NCI-H1048 (cell line): ENCODE measurements around the gene SENP1.
"Not testable (repeated sequence)": the region's sequence is repeated elsewhere in the genome, so short reads cannot be mapped to it uniquely, and the experiment has no call there.

Experiments
- DNase-seq: peaks from one replicate; lab custom pipeline; 2025; lab: John Stamatoyannopoulos, UW

SENP1 gene

DNA sequence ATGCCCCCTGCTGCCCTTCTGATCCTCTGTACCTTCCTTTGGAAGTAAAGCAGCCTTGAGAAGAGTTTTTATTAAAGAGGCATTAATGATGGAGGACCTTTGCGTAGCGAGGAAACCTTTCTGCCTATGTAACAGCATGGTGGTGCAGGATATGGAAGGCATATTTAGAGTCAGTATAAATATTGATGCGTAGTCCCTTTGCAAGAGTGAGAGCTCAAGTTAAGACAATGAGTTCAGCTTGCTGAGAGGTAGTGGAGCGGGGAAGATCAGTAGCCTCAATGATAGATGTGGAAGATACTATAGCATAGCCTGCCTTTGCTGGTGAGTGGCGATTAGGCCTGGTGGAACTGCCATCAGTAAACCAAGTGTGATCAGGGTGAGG lies 5.4 kb upstream of the SENP1 start:
- DNase-seq, result not testable (repeated sequence)

DNA sequence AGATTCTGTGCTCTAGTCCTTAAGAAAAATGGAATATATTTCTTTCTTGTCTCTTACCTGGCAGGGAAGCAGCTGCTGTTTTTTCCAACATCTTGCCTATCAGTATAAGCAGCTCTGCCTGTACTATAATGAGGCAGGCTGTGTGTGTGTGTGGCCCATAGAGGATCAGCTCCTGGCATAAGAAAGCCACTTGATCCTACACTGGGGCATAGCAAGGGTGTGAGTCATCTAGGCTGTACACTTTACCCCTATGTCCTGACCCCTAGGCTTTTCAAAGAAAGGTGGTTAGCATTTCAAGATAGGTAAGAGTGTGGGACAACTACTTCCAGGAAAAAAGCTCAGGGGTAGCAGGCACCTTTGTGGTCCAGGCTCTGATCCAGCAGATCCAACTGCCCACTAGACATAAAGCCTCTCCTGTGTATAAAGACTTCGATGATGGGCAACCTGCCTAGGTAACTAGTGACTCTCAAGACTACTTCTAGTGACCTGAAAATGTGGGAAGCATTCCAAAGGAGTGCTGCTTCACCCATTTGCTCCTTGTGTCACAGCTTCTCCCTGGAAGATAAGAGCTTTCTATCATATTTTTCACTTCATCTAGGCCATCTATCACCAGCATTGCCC lies 4.9 kb upstream of the SENP1 start:
- no peak for DNase-seq

DNA sequence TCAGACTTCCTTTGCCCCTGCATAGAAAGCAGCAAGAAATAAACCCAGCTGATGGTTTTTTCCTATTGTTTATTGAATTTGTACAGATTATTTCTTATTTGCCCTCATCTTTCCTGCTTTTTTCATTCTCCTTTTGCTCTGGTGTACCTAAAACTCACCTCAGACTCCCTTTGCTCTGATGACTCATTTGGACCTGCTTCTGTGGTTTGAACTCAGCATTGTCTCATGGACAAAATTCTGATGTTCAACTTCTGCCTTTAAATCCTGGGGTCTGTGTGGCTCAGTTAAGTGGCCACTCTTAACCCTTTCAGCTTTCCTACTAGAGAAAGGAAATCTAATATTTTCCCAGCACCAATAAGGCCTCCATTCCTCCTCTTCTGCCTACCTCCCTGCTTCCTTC lies 3.5 kb upstream of the SENP1 start:
- no peak for DNase-seq

- DNase-seq, result no peak
Measured at GRCh38 chr12:48106681-48107613, 1.1 kb upstream of the SENP1 start.

GRCh38 chr12:48105321-48105866 lies 485 bp downstream of the SENP1 start:
- no peak for DNase-seq

DNA sequence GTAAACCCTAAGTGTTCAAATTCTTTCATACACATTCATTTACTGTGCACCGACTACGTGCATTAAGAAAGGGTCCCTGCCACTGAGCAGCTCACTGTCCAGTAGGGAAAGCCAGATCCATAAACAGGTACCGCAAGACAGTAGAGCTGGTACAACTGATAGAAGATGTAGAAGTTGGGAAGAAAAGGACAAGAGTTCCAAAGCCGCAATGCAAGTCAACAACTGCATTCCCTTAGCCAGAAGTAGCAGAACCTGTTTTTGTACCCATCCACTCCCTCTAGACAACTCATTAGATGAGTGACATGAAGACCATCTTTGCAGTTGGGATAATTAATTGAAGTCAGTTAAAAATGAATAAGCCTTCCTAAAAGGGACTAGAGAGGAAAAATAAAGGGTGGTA lies 1.3 kb downstream of the SENP1 start:
- no peak for DNase-seq

GRCh38 chr12:48092611-48093010 lies 13.3 kb downstream of the SENP1 start:
- DNase-seq, result no peak

- DNase-seq, result no peak
Measured at GRCh38 chr12:48086327-48086726, 19.6 kb downstream of the SENP1 start.

DNA sequence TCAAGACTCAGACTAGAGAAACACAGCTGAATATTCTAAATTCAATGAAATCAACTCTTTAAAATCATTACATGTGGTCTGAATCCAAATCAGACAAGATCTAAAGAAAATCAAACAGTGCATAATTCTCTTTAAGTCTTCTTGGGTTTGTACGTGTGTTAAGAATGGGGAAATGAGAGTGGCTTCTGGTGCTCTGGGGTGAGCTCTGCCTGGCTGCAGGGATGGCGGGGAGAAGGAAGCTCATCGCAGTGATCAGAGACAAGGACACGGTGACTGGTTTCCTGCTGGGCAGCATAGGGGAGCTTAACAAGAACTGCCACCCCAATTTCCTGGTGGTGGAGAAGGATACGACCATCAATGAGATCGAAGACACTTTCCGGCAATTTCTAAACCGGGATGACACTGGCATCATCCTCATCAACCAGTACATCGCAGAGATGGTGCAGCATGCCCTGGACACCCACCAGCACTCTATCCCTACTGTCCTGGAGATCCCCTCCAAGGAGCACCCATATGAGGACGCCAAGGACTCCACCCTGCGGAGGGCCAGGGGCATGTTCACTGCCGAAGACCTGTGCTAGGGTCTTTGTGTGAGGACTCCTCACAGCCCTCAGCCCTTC lies 20.9 kb downstream of the SENP1 start:
- DNase-seq, result no peak

DNA sequence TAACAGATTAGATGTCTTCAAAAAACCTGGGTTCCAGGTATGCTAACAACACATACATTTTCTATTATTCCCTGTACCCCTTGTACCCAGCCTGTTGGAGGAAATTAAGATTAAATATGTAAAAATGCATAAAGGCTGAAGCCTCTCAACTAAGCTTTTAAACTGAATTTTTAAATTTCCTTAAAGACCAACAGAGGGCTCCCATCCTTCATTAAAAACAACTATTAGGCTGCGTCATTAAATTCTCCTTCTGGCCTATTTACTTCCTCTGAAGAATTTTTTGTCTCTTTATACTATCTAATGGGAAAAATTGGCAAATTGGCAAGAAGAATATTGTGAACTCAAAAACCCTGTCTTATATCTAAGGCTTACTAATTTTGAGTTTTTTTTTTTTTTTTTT lies 21.8 kb downstream of the SENP1 start:
- no peak for DNase-seq

GRCh38 chr12:48080821-48081220 lies 25.1 kb downstream of the SENP1 start:
- no peak for DNase-seq

DNA sequence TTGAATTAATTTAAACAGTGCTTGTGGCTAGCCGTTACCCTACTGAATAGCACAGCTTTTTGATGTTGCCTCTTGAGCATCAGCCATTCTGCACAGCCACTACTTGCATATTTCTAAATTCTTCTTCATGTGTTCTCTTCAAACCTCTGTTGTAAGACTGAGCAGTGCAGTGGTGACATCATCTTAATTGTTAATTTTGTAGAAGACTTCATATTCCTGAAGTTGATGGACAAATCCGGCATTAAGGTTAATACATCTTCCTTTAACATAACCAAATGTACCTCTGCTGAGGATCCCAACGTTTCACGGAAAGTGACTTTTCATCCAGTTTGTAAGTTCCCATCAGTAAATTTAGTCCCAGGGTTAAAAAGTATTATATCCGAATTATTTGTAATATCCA lies 25.6 kb downstream of the SENP1 start:
- DNase-seq, result no peak

DNA sequence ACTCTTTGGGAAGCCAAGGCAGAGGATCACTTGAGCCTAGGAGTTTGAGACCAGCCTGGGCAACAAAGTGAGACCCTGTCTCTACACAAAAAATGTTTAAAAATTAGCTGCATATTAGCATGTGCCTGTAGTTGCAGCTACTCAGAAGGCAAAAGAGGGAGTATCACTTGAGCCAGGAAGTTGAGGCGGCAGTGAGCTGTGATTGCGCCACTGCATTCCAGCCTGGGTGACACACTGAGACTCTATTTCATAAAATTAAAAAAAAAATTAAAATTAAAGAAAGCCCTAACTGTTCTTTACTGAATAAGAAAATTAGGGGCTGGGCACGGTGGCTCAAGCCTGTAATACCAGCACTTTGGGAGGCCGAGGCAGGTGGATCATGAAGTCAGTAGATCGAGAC lies 27.0 kb downstream of the SENP1 start:
- no peak for DNase-seq

DNA sequence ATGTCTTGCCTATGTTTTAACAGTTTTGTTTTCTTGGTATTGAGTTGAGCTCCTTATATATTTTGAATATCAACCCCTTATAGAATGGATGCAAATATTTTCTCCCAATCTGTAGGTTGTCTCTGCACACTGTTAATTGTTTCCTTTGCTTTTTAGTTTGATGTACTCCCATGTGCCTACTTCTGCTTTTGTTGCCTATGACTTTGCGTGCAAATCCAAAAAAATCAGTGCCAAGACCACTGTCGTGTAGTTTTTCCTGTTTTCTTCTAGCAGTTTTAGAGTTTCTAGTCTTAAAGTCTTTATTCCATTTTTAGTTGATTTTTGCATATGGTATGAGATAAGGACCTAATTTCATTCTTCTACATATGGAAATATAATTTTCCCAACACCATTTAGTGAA lies 28.8 kb downstream of the SENP1 start:
- no peak for DNase-seq

DNA sequence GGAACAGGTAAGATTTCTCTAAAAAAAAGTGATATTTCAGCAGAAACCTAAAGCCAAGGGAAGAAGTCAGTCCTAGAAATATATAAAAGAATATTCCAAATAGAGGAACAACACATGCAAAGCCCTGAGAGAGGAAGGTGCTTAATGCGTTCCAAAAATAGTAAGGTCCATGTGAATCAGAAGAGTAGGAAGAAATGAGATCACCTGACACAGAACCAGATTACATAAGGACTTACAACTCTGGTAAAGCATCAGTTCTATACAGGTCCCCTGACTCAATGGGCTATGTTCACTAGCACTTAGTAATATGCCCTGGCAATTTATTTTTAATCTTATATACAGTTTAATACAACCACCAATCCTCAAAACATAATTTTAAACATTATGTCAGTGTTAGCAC lies 30.0 kb downstream of the SENP1 start:
- DNase-seq, result no peak

- no peak for DNase-seq
Measured at GRCh38 chr12:48074266-48074665, 31.6 kb downstream of the SENP1 start.

GRCh38 chr12:48072266-48072665 lies 33.6 kb downstream of the SENP1 start:
- no peak for DNase-seq

DNA sequence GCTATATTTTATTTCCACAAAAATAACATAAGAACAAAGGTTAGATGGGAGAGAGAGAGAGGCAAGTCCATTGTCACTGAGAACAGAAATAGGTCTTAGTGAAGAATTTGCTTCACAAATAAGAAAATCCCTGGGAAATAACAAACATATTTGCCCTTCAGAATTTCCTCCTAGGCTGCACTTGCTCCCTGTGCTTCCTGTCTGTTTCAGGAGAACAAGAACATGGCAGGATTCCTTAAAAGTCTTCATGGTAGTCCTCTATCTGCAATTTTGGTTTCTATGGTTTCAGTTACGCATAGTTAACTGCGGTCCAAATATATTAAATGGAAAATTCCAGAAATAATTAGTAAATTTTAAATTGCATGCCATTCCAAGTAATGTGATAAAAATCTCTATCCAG lies 34.1 kb downstream of the SENP1 start:
- no peak for DNase-seq

GRCh38 chr12:48070731-48071130 lies 35.1 kb downstream of the SENP1 start:
- DNase-seq, result no peak

DNA sequence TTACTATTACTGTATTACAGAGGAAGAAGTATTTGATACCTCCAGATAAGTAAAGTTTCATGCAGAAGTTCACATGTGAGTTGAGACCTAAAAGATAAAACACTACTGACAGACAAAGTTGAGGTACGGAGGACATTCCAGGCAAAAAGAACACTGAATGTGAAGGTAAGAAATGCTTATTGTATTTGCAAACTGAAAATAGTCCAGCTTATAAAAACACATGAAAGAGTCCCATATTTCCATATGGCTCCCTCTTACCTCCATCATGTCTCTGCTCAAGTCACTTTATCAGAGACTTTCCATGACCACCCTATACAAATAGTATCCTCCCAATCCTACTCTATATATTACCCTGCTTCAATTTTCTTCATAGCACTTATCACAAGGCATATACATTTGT lies 35.8 kb downstream of the SENP1 start:
- no peak for DNase-seq

DNA sequence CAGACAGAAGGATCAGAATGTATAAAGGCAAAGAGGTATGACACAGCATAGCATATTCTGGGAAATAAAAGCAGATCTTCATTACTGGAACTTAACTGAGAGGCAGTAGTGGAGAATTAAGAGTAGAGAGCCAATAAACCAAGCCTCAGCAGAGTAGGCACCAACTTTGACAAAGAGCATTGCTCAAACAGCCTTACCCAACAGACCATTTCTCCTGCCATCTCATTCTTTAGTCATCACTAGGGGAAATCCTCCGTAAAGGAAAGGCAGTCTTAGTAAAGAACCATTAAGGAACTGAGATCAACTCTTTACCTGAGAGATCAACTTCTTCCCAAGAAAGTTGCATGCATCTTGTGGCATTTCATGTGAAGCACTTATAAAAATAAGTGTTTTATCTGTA lies 36.6 kb downstream of the SENP1 start:
- DNase-seq, result no peak

GRCh38 chr12:48068457-48068856 lies 37.4 kb downstream of the SENP1 start:
- no peak for DNase-seq
